ENCODE measurements around the gene PCDHGA3. TPM values are rescaled to one million over a fixed set of nuclear protein-coding genes. Genes with fewer than 3 reads are reported as not detected.

The PCDHGA3 gene
- total RNA-seq, 2 experiments from 2014 or later, result 0.25 to 0.36 TPM

GRCh38 chr5:141362719-141363118 lies 19.1 kb downstream of the PCDHGA3 start:
- Histone ChIP-seq H3K9me2 (ENCODE audit: insufficient read depth, low read length) (no peaks in the 10 kb centered on the region), H3K4me3 (ENCODE audit: low read depth, low read length, poor library complexity, severe bottlenecking) (peak overlapping the region; percentile 66), H3K4me1 (ENCODE audit: insufficient read depth, low read length, poor library complexity, severe bottlenecking) (peaks cover 41% of the 10 kb centered on the region), H3K36me3 (ENCODE audit: insufficient read depth, low read length) (peaks cover 24% of the 10 kb centered on the region), H4K20me1 (ENCODE audit: insufficient read depth, low read length) (no peaks in the 10 kb centered on the region), H3K4me2 (ENCODE audit: low read length) (peak overlapping the region; percentile 79), H3K27ac (ENCODE audit: low read depth, low read length, poor library complexity, severe bottlenecking) (peak overlapping the region; percentile 85), H3K9me3 (ENCODE audit: low read length) (no peaks in the 10 kb centered on the region; the same call in 1 of the 2 replicates), H2AFZ (ENCODE audit: low read length) (peak overlapping the region; percentile 60; the same call in 1 of the 2 replicates), H3K79me2 (ENCODE audit: insufficient read depth, low read depth, low read length) (peaks cover 24% of the 10 kb centered on the region; the same call in 1 of the 2 replicates)
- no peak for TF ChIP-seq CTCF (conservative IDR thresholded peaks at IDR 0.05; ENCODE audit: low read length)
- TF ChIP-seq EZH2phosphoT487 (IDR thresholded peaks at IDR 0.05; ENCODE audit: borderline replicate concordance, low read depth, low read length), result no peak
- peak; percentile 59 for DNase-seq (ENCODE audit: low spot score)
- no TSS peak for BruUV-seq (replicated peaks)
- ChIA-PET POLR2A (no interaction called here), CTCF (ENCODE audit: unreplicated experiment) (interaction anchor here (0.6 kb wide), 1 partner anchor 51 kb away, joined by 3 read pairs; no protein-coding TSS in a partner anchor)
- intact Hi-C loops (cut with micrococcal nuclease; ENCODE audit: unreplicated experiment), result loop anchor here (5.0 kb wide), 1 partner anchor 115 kb away; the partner anchor contains the start of gene PCDHGC3

- no TSS peak for BruUV-seq (replicated peaks)
- ChIA-PET CTCF (ENCODE audit: unreplicated experiment) (interaction anchor here (0.8 kb wide), 1 partner anchor 17 kb away, joined by 3 read pairs; no protein-coding TSS in a partner anchor), POLR2A (interaction anchor here (0.5 kb wide), 1 partner anchor 170 kb away, joined by 5 read pairs; no protein-coding TSS in a partner anchor)
- peak within 1 kb of the TSS; percentile 66 for H3K4me3 ChIP-seq (ENCODE audit: low read depth, low read length, poor library complexity, severe bottlenecking)
- H3K27ac ChIP-seq (ENCODE audit: low read depth, low read length, poor library complexity, severe bottlenecking), result peak within 1 kb of the TSS; percentile 85
- intact Hi-C loops (cut with micrococcal nuclease; ENCODE audit: unreplicated experiment), result loop anchor here (5.0 kb wide), 1 partner anchor 113 kb away; the partner anchor contains the start of gene PCDHGC3
- H4K20me1 ChIP-seq (ENCODE audit: insufficient read depth, low read length), result no peaks in the 10 kb centered on the region
- no peak within 1 kb of the TSS; the same call in 1 of the 2 replicates for H2AFZ ChIP-seq (ENCODE audit: low read length)
- DNase-seq (ENCODE audit: low spot score), result no peak
- H3K79me2 ChIP-seq (ENCODE audit: insufficient read depth, low read depth, low read length), result peaks cover 24% of the 10 kb centered on the region; the same call in 1 of the 2 replicates
- peak within 1 kb of the TSS; percentile 79 for H3K4me2 ChIP-seq (ENCODE audit: low read length)
- H3K36me3 ChIP-seq (ENCODE audit: insufficient read depth, low read length), result peaks cover 24% of the 10 kb centered on the region
- no peaks in the 10 kb centered on the region for H3K9me2 ChIP-seq (ENCODE audit: insufficient read depth, low read length)
- peaks cover 41% of the 10 kb centered on the region for H3K4me1 ChIP-seq (ENCODE audit: insufficient read depth, low read length, poor library complexity, severe bottlenecking)
- H3K9me3 ChIP-seq (ENCODE audit: low read length), result no peaks in the 10 kb centered on the region; the same call in 1 of the 2 replicates
- TF ChIP-seq EZH2phosphoT487 (IDR thresholded peaks at IDR 0.05; ENCODE audit: borderline replicate concordance, low read depth, low read length) (no peak), CTCF (conservative IDR thresholded peaks at IDR 0.05; ENCODE audit: low read length) (peak; percentile 54)
Observed at GRCh38 chr5:141363952-141364660, 20.5 kb downstream of the PCDHGA3 start, which contains the start of gene PCDHGA5. Gene PCDHGA5, plus strand, starts transcription at chr5:141364162. Its CDS starts 169 bp downstream, at chr5:141364331.
